ENCODE data around the gene SOAT1.
"Not testable (repeated sequence)": the region's sequence is repeated elsewhere in the genome, so short reads cannot be mapped to it uniquely, and the experiment has no call there.

SOAT1 gene

GRCh38 chr1:179310291-179310690 is 16.7 kb downstream of the SOAT1 start:
- DNase-seq = no peak

- DNase-seq = no peak
Measured at GRCh38 chr1:179310721-179311120, 17.1 kb downstream of the SOAT1 start.

- DNase-seq = no peak
Measured at GRCh38 chr1:179311149-179311700, 17.6 kb downstream of the SOAT1 start.

GRCh38 chr1:179313004-179313403 is 19.4 kb downstream of the SOAT1 start:
- no peak for DNase-seq

- DNase-seq = no peak
Measured at GRCh38 chr1:179314928-179315327, 21.3 kb downstream of the SOAT1 start.

- no peak for DNase-seq
Measured at GRCh38 chr1:179318491-179318890, 24.9 kb downstream of the SOAT1 start.

GRCh38 chr1:179321533-179322216 is 28.1 kb downstream of the SOAT1 start:
- DNase-seq = no peak

- no peak for DNase-seq
Measured at GRCh38 chr1:179322557-179322956, 29.0 kb downstream of the SOAT1 start.

GRCh38 chr1:179323436-179323835 is 29.8 kb downstream of the SOAT1 start:
- no peak for DNase-seq

GRCh38 chr1:179325836-179326235 is 32.2 kb downstream of the SOAT1 start:
- DNase-seq = no peak

- DNase-seq = no peak
Measured at GRCh38 chr1:179326746-179327145, 33.1 kb downstream of the SOAT1 start.

GRCh38 chr1:179327196-179327595 is 33.6 kb downstream of the SOAT1 start:
- no peak for DNase-seq

GRCh38 chr1:179327679-179328078 is 34.1 kb downstream of the SOAT1 start:
- no peak for DNase-seq

- no peak for DNase-seq
Measured at GRCh38 chr1:179329862-179330261, 36.3 kb downstream of the SOAT1 start.

GRCh38 chr1:179334440-179334839 is 40.8 kb downstream of the SOAT1 start:
- no peak for DNase-seq

GRCh38 chr1:179337288-179337687 is 43.7 kb downstream of the SOAT1 start:
- DNase-seq = no peak

- no peak for DNase-seq
Measured at GRCh38 chr1:179337942-179338560, 44.5 kb downstream of the SOAT1 start.

- no peak for DNase-seq
Measured at GRCh38 chr1:179340918-179341317, 47.3 kb downstream of the SOAT1 start.

GRCh38 chr1:179341943-179342547 is 48.4 kb downstream of the SOAT1 start:
- no peak for DNase-seq

GRCh38 chr1:179342740-179343404 is 49.3 kb downstream of the SOAT1 start:
- no peak for DNase-seq

- no peak for DNase-seq
Measured at GRCh38 chr1:179351281-179351680, 57.7 kb downstream of the SOAT1 start.

- DNase-seq = no peak
Measured at GRCh38 chr1:179352236-179352635, 58.6 kb downstream of the SOAT1 start.

GRCh38 chr1:179353546-179353945 is 59.9 kb downstream of the SOAT1 start:
- no peak for DNase-seq

GRCh38 chr1:179361631-179362030 is 68.0 kb downstream of the SOAT1 start:
- DNase-seq = not testable (repeated sequence)

Data from activated CD4-positive, CD25-positive, alpha-beta regulatory T cell (primary cell).